ENCODE measurements around the gene RASL10A.

Gene RASL10A

GRCh38 chr22:29305836-29306174 lies 9.7 kb downstream of the RASL10A start:
- H3K4me3 ChIP-seq (ENCODE audit: low read length) = no peak overlapping the region
- no peak for TF ChIP-seq CTCF (conservative IDR thresholded peaks at IDR 0.05; ENCODE audit: low read depth, low read length)
- no peak for DNase-seq (ENCODE audit: low read depth)

GRCh38 chr22:29302681-29303465 lies 12.6 kb downstream of the RASL10A start:
- no peak overlapping the region for H3K4me3 ChIP-seq (ENCODE audit: low read length)
- DNase-seq (ENCODE audit: low read depth) = no peak
- no peak for TF ChIP-seq CTCF (conservative IDR thresholded peaks at IDR 0.05; ENCODE audit: low read depth, low read length)

GRCh38 chr22:29302402-29302680 lies 13.2 kb downstream of the RASL10A start:
- H3K4me3 ChIP-seq (ENCODE audit: low read length) = no peak overlapping the region
- DNase-seq (ENCODE audit: low read depth) = no peak
- no peak for TF ChIP-seq CTCF (conservative IDR thresholded peaks at IDR 0.05; ENCODE audit: low read depth, low read length)

GRCh38 chr22:29301716-29302401 lies 13.6 kb downstream of the RASL10A start:
- no peak for DNase-seq (ENCODE audit: low read depth)
- H3K4me3 ChIP-seq (ENCODE audit: low read length) = no peak overlapping the region
- TF ChIP-seq CTCF (conservative IDR thresholded peaks at IDR 0.05; ENCODE audit: low read depth, low read length) = no peak

- H3K4me3 ChIP-seq (ENCODE audit: low read length) = no peak overlapping the region
- DNase-seq (ENCODE audit: low read depth) = no peak
- no peak for TF ChIP-seq CTCF (conservative IDR thresholded peaks at IDR 0.05; ENCODE audit: low read depth, low read length)
These were observed 14.5 kb downstream of the RASL10A start for GRCh38 chr22:29300807-29301601.

- TF ChIP-seq CTCF (conservative IDR thresholded peaks at IDR 0.05; ENCODE audit: low read depth, low read length) = no peak
- H3K4me3 ChIP-seq (ENCODE audit: low read length) = no peak overlapping the region
- no peak for DNase-seq (ENCODE audit: low read depth)
These were observed 15.1 kb downstream of the RASL10A start for GRCh38 chr22:29300467-29300806.
